PFSK-1 (cell line): ENCODE data around the gene CRISPLD2.

Experiments used
- POLR2AphosphoS5 ChIP-seq: IDR thresholded peaks from 2 replicates; pipeline ENCODE4 v1.6.1; 2012; ENCODE audit warnings: low read depth, mild to moderate bottlenecking, control low read depth, low read length, moderate library complexity
- TAF1 ChIP-seq: IDR thresholded peaks from 2 replicates; pipeline ENCODE4 v1.6.1; 2012; ENCODE audit warnings: low read length, control low read depth, borderline replicate concordance; ENCODE audit not compliant: insufficient read depth
- TF ChIP-seq, protein P1 (sequence below), 2 experiments: IDR thresholded peaks; 2 replicates each; pipeline versions ENCODE4 v1.6.1 to v1.8.0; 2011 to 2012; ENCODE audit warnings: low read depth in 2 of 2, low read length in 2 of 2, control low read depth in 1 of 2, inconsistent platforms in 1 of 2, mild to moderate bottlenecking in 1 of 2, moderate library complexity in 1 of 2; ENCODE audit not compliant: insufficient read depth in 1 of 2

DNA sequence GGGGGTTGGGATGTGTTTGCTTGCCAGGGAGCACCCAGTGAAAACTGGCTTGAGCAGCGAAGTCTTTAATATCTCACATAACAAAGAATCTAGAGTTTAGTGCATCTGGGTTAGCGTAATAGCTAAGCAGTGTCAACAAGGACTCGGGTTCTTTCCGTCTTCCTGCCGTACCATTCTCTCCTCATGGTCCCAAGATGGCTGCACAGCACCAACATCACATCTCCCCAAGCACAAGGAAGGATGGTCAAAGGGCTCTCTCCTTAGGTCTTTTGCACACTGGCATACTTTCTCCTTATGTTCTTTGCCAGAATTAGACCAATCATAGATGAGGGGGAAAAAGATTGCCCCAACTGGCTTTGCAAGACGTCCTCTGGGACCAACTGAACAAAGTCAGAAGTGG is 30.9 kb downstream of the CRISPLD2 start:
- TF ChIP-seq, protein P1, sequence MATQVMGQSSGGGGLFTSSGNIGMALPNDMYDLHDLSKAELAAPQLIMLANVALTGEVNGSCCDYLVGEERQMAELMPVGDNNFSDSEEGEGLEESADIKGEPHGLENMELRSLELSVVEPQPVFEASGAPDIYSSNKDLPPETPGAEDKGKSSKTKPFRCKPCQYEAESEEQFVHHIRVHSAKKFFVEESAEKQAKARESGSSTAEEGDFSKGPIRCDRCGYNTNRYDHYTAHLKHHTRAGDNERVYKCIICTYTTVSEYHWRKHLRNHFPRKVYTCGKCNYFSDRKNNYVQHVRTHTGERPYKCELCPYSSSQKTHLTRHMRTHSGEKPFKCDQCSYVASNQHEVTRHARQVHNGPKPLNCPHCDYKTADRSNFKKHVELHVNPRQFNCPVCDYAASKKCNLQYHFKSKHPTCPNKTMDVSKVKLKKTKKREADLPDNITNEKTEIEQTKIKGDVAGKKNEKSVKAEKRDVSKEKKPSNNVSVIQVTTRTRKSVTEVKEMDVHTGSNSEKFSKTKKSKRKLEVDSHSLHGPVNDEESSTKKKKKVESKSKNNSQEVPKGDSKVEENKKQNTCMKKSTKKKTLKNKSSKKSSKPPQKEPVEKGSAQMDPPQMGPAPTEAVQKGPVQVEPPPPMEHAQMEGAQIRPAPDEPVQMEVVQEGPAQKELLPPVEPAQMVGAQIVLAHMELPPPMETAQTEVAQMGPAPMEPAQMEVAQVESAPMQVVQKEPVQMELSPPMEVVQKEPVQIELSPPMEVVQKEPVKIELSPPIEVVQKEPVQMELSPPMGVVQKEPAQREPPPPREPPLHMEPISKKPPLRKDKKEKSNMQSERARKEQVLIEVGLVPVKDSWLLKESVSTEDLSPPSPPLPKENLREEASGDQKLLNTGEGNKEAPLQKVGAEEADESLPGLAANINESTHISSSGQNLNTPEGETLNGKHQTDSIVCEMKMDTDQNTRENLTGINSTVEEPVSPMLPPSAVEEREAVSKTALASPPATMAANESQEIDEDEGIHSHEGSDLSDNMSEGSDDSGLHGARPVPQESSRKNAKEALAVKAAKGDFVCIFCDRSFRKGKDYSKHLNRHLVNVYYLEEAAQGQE (IDR thresholded peaks at IDR 0.05; ENCODE audit: insufficient read depth in 1 of 2, low read depth in 2 of 2, low read length in 2 of 2): no peak
- TF ChIP-seq POLR2AphosphoS5 (no peak), TAF1 (no peak)
